ENCODE results near the gene STARD3. TPM values are rescaled to one million over a fixed set of nuclear protein-coding genes. Genes with fewer than 3 reads are reported as not detected.

STARD3 gene
- total RNA-seq, 2 donors from 2014 or later: 60.3 to 60.5 TPM

DNA sequence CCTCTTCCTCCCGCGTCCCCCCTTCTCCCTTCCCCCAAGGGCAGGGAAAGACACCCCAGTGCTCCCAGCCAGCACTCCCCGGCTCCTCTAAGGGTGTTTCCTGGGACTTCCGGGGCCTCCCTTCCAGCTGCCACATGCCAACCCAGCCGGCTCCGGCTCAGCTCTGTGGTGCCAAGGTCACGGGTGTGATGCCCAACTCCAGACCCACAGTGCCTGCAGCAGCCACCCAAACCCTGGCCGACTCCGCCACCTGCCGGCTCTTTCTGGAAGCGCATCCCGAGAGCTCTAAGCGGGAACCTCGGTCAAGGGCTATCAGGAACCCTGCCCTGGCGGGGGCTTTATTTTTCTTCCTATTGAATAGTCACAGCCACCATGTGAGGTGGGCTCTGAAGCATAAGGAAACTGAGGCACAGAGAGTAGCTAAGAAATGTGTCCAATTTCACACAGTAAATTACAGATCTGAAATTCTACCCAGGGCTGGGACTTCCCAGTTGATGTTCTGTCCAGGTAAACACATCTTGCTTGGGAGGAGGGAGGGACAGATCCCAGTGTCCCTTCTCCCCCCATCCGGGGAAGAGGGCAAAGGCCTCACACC is 13.5 kb upstream of the STARD3 start:
- Histone ChIP-seq H3K27me3 (ENCODE audit: control insufficient read depth, insufficient read depth, low read length, poor library complexity, severe bottlenecking) (peaks cover 73% of the 10 kb centered on the region), H3K9ac (ENCODE audit: extremely low read depth, low read length, poor library complexity, severe bottlenecking) (no peak overlapping the region), H3K4me1 (ENCODE audit: control insufficient read depth, insufficient read depth, low read length) (peaks cover 7% of the 10 kb centered on the region), H3K9me3 (ENCODE audit: control insufficient read depth, low read length) (no peaks in the 10 kb centered on the region), H3K27ac (ENCODE audit: low read depth, low read length) (no peak overlapping the region), H3K36me3 (ENCODE audit: control insufficient read depth, insufficient read depth, low read length) (no peaks in the 10 kb centered on the region), H3K4me3 (ENCODE audit: low read length) (no peak overlapping the region)
- Mint-ChIP-seq H3K4me3 (no peak overlapping the region), H3K27ac (no peak overlapping the region), H3K36me3 (ENCODE audit: low read depth) (no peaks in the 10 kb centered on the region), H3K27me3 (ENCODE audit: insufficient read depth) (peaks cover 81% of the 10 kb centered on the region), H3K9me3 (no peaks in the 10 kb centered on the region), H3K4me1 (peaks cover 11% of the 10 kb centered on the region)
- 13 to 15% methylated on average over 9 to 16 of the region's 16 CpGs for WGBS, 2 experiments (ENCODE audit: insufficient coverage in 1 of 2, insufficient read length in 1 of 2)
- TF ChIP-seq CTCF (conservative IDR thresholded peaks at IDR 0.05): peak; percentile 92
- peak; percentile 98 for DNase-seq

- Histone ChIP-seq H3K4me3 (ENCODE audit: low read length) (no peak overlapping the region), H3K27me3 (ENCODE audit: control insufficient read depth, insufficient read depth, low read length, poor library complexity, severe bottlenecking) (peaks cover 65% of the 10 kb centered on the region), H3K9ac (ENCODE audit: extremely low read depth, low read length, poor library complexity, severe bottlenecking) (no peak overlapping the region), H3K4me1 (ENCODE audit: control insufficient read depth, insufficient read depth, low read length) (peaks cover 10% of the 10 kb centered on the region), H3K9me3 (ENCODE audit: control insufficient read depth, low read length) (no peaks in the 10 kb centered on the region), H3K36me3 (ENCODE audit: control insufficient read depth, insufficient read depth, low read length) (no peaks in the 10 kb centered on the region), H3K27ac (ENCODE audit: low read depth, low read length) (no peak overlapping the region)
- Mint-ChIP-seq H3K4me3 (no peak overlapping the region), H3K36me3 (ENCODE audit: low read depth) (no peaks in the 10 kb centered on the region), H3K4me1 (peaks cover 15% of the 10 kb centered on the region), H3K27ac (no peak overlapping the region), H3K27me3 (ENCODE audit: insufficient read depth) (peaks cover 76% of the 10 kb centered on the region), H3K9me3 (no peaks in the 10 kb centered on the region)
- WGBS, 2 experiments (ENCODE audit: insufficient coverage in 1 of 2, insufficient read length in 1 of 2): 74 to 81% methylated on average over 7 to 8 of the region's 8 CpGs
- DNase-seq: no peak
- TF ChIP-seq CTCF (conservative IDR thresholded peaks at IDR 0.05): no peak
These were observed 12.6 kb upstream of the STARD3 start for GRCh38 chr17:39624313-39624712.

GRCh38 chr17:39625198-39625785 is 11.7 kb upstream of the STARD3 start:
- H3K4me1 Mint-ChIP-seq: peaks cover 15% of the 10 kb centered on the region
- no peak overlapping the region for H3K9ac ChIP-seq (ENCODE audit: extremely low read depth, low read length, poor library complexity, severe bottlenecking)
- no peak overlapping the region for H3K4me3 ChIP-seq (ENCODE audit: low read length)
- H3K36me3 Mint-ChIP-seq (ENCODE audit: low read depth): no peaks in the 10 kb centered on the region
- H3K36me3 ChIP-seq (ENCODE audit: control insufficient read depth, insufficient read depth, low read length): no peaks in the 10 kb centered on the region
- TF ChIP-seq CTCF (conservative IDR thresholded peaks at IDR 0.05): no peak
- H3K27me3 Mint-ChIP-seq (ENCODE audit: insufficient read depth): peaks cover 66% of the 10 kb centered on the region
- H3K27me3 ChIP-seq (ENCODE audit: control insufficient read depth, insufficient read depth, low read length, poor library complexity, severe bottlenecking): peaks cover 57% of the 10 kb centered on the region
- WGBS, 2 experiments (ENCODE audit: insufficient coverage in 1 of 2, insufficient read length in 1 of 2): 75 to 93% methylated on average over 3 to 4 of the region's 5 CpGs
- DNase-seq: no peak
- no peaks in the 10 kb centered on the region for H3K9me3 ChIP-seq (ENCODE audit: control insufficient read depth, low read length)
- peaks cover 10% of the 10 kb centered on the region for H3K4me1 ChIP-seq (ENCODE audit: control insufficient read depth, insufficient read depth, low read length)
- no peaks in the 10 kb centered on the region for H3K9me3 Mint-ChIP-seq
- no peak overlapping the region for H3K27ac ChIP-seq (ENCODE audit: low read depth, low read length)
- peak overlapping the region; percentile 61 for H3K4me3 Mint-ChIP-seq
- H3K27ac Mint-ChIP-seq: no peak overlapping the region
